RCC 7860 (cell line): ENCODE measurements around the gene MBD1.
"Not testable (repeated sequence)": the region's sequence is repeated elsewhere in the genome, so short reads cannot be mapped to it uniquely, and the experiment has no call there.

Experiments
- DNase-seq: peaks from one replicate; pipeline ENCODE4 v3.0.0-alpha.2; 2015; ENCODE audit warnings: low spot score
- FAIRE-seq: peaks from 2 replicates; lab custom pipeline; 2012; peaks lifted over from hg19 to GRCh38; lab: Jason Lieb, UNC

The MBD1 gene, protein sequence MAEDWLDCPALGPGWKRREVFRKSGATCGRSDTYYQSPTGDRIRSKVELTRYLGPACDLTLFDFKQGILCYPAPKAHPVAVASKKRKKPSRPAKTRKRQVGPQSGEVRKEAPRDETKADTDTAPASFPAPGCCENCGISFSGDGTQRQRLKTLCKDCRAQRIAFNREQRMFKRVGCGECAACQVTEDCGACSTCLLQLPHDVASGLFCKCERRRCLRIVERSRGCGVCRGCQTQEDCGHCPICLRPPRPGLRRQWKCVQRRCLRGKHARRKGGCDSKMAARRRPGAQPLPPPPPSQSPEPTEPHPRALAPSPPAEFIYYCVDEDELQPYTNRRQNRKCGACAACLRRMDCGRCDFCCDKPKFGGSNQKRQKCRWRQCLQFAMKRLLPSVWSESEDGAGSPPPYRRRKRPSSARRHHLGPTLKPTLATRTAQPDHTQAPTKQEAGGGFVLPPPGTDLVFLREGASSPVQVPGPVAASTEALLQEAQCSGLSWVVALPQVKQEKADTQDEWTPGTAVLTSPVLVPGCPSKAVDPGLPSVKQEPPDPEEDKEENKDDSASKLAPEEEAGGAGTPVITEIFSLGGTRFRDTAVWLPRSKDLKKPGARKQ

GRCh38 chr18:50281295-50281971 lies at the start of gene MBD1:
MBD1 (minus strand) TSS chr18:50281523; CDS start chr18:50279992, 1,531 bp downstream.
- peak; percentile 42 for FAIRE-seq
- peak; percentile 91 for DNase-seq

- DNase-seq (no peak), FAIRE-seq (no peak)
Measured at GRCh38 chr18:50330176-50330575, 48.9 kb upstream of the MBD1 start.

DNA sequence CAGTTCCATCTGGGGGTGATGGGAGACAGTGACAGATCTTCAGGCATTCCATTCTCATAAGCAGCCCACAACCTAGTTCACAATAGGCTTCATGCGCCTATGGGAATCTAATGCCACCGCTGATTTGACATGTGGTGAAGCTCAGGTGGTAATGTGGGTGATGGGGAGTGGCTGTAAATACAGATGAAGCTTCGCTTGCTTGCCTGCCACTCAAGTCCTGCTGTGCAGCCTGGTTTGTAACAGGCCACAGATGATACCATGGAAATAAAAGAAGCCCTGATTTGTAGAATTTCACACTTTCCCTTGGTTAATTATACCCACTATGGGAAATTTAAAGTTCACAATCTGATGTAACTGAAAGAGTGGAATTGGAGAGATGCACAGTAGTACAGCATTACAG lies 46.7 kb upstream of the MBD1 start:
- FAIRE-seq (no peak), DNase-seq (no peak)

DNA sequence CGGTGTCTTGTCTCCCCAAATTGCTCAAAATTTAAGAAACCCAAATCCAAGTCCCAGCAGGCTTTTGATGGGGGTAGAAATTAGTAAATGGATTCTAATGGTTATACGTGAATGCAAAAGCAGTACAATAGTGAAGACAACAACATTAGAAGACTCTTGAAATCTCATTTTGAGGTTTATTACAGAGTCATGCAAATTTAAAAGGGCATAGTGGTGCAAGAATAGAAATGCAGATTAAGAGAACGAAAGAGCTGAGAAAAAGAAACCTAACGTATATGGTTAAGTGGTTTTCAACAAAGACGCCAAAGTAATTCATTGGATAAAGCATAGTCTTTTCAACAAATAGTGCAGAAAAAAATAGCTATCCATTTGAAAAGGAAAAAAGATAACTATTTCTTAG lies 39.4 kb upstream of the MBD1 start:
- FAIRE-seq: no peak
- no peak for DNase-seq

GRCh38 chr18:50315100-50315871 lies 34.0 kb upstream of the MBD1 start:
- no peak for DNase-seq
- FAIRE-seq: no peak

GRCh38 chr18:50313873-50314460 lies 32.6 kb upstream of the MBD1 start:
- FAIRE-seq (no peak), DNase-seq (no peak)

DNA sequence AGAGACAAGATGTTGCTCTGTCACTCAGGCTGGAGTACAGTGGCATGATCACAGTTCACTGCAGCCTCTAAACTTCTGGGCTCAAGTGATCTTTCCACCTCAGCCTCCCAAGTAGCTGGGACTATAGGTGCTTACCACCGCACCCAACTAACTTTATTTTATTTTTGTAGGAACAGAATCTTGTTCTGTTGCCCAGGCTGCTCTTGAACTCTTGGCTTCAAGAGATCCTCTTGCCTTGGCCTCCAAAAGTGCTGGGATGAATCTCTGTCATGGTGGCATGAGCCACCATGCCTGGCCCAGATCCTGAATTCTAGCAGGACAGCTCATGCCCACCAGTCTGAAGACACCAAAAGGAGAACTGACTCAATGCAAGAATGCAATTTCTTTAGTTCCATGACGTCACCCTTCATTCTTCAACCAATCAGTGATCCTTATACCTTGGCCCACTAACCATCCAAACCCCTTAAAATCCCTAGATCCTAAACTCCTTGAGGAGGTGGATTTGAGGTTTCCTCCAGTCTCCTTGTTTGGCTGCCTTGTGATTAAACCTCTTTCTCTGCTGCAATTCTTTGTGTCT lies 31.8 kb upstream of the MBD1 start:
- DNase-seq: no peak
- no peak for FAIRE-seq

DNA sequence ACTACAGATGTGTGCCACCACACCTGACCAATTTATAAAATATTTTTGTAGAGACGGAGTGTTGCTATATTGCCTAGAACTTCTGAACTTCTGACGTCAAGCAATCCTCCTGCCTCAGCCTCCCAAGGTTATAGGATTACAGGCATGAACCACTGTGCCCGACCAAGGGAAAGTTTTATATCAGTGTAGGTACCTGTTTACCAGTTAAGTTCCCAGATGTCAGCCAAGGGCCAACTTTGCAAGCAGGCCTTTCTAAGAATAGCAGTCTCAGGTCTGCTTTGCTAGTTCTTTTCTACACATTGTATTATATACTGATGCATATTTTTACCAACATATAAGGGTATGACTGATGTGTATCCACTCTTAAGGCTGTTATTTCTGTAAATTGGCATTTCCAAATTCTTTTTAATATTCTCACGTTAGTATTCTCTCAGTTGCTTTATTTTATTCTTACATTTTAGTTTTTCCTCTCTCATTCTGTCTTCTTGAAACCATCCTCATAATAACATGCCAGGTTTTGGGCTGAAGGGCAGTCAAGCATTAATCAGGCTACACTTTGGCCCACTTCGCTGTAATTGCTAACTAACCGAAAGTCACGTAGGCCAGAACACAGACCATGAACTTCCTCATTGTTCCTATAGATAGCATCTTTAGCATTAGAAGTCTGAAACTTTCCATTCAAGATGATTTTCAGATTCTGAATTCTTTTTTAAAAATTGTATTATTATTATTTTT lies 31.1 kb upstream of the MBD1 start:
- no peak for FAIRE-seq

GRCh38 chr18:50311650-50312049 lies 30.3 kb upstream of the MBD1 start:
- no peak for FAIRE-seq
- DNase-seq: peak; percentile 11

More for the DNA sequence above, 31.1 kb upstream of the MBD1 start:
- DNase-seq: no peak

GRCh38 chr18:50310080-50310479 lies 28.8 kb upstream of the MBD1 start:
- no peak for DNase-seq
- no peak for FAIRE-seq

GRCh38 chr18:50308851-50309250 lies 27.5 kb upstream of the MBD1 start:
- FAIRE-seq, DNase-seq: not testable (repeated sequence)

GRCh38 chr18:50307738-50308470 lies 26.6 kb upstream of the MBD1 start:
- no peak for FAIRE-seq

GRCh38 chr18:50307400-50307737 lies 26.0 kb upstream of the MBD1 start:
- no peak for FAIRE-seq
- DNase-seq: no peak

More at GRCh38 chr18:50307738-50308470, 26.6 kb upstream of the MBD1 start:
- DNase-seq: peak; percentile 33

GRCh38 chr18:50306944-50307343 lies 25.6 kb upstream of the MBD1 start:
- DNase-seq (no peak), FAIRE-seq (no peak)

GRCh38 chr18:50301074-50301473 lies 19.8 kb upstream of the MBD1 start:
- DNase-seq: no peak
- FAIRE-seq: no peak

- FAIRE-seq: no peak
- no peak for DNase-seq
Measured at GRCh38 chr18:50299626-50300388, 18.5 kb upstream of the MBD1 start.

DNA sequence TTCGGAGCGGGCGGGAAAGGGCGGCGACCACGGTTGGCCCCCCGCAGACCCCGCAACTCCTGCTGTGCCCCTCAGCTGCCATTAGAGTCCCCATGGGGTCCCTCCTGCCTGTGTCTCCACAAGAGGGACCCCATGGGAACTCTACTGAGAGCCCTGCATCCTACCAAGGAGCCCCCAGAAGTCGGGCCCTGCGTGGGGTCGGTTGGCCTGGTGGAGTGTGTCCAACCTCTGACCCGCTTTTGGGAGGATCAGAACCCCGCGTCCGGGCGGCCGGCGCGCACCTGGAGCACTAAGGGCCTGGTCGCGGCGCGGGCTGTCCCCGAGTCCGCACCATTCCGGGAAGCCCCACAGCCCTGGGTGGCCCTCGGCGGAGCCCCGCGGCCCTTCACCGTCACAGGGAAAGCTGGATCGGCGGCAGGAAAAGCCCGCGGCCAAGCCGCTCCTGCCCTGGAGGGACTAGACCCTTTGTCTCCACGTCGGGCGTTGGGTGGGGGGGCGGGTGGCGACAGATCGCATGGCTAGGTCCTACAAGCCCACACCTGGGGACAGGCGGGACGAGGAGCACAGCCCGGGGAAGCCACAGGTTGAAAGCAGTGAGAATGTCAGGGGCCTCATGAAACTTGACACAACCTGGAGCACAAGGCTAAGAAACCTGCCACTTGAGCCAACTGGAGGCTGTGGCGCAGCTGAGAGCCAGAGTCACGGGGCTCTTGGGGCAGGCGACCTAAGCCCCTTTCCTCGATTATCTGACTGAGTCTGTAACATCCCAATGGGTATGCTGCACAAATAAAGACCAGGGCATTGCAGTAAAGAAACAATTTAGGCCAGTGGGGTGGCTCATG lies 17.3 kb upstream of the MBD1 start:
- DNase-seq (no peak), FAIRE-seq (no peak)
